GM23338 (cell line): ENCODE results near the gene DPPA2. TPM values are rescaled to one million over a fixed set of nuclear protein-coding genes. Genes with fewer than 3 reads are reported as not detected.

Source experiments
- ATAC-seq: fragments of 200-7000 bp; cut with Tn5 transposase; 3 replicates; pipeline ENCODE4 v1.9.1; 2020
- DNase-seq: peaks from one replicate; pipeline ENCODE4 v3.0.0-alpha.2; 2015; ENCODE audit warnings: low spot score
- H2AFZ ChIP-seq: fragments of 200-600 bp; sonication (generic); 2 replicates; pipeline ENCODE4 v1.8.0; 2016; ENCODE audit warnings: antibody characterized with exemption, mild to moderate bottlenecking, moderate library complexity
- H3F3A ChIP-seq: fragments of 200-600 bp; sonication (generic); replicated peaks from 2 replicates; pipeline ENCODE4 v1.8.0; 2017; ENCODE audit warnings: antibody characterized with exemption, mixed run types, low read depth
- H3K27ac ChIP-seq: fragments of 200-600 bp; sonication (generic); 2 replicates; pipeline ENCODE4 v1.6.1; 2016; ENCODE audit warnings: low read depth
- H3K27me3 ChIP-seq: fragments of 200-600 bp; sonication (generic); 2 replicates; pipeline ENCODE4 v1.8.0; 2016; ENCODE audit warnings: mild to moderate bottlenecking, mixed run types, moderate library complexity; ENCODE audit not compliant: insufficient read depth
- H3K36me3 ChIP-seq: fragments of 200-600 bp; sonication (generic); 2 replicates; pipeline ENCODE4 v1.8.0; 2016; ENCODE audit warnings: mild to moderate bottlenecking; ENCODE audit not compliant: insufficient read depth
- H3K4me1 ChIP-seq: fragments of 200-600 bp; sonication (generic); 2 replicates; pipeline ENCODE4 v1.8.0; 2016; ENCODE audit warnings: mild to moderate bottlenecking, moderate library complexity; ENCODE audit not compliant: insufficient read depth
- H3K4me2 ChIP-seq: fragments of 200-600 bp; sonication (generic); 2 replicates; pipeline ENCODE4 v1.7.1; 2017; ENCODE audit warnings: mixed run types
- H3K4me3 ChIP-seq: fragments of 200-600 bp; sonication (generic); 2 replicates; pipeline ENCODE4 v1.6.1; 2016; ENCODE audit warnings: mixed run types
- H3K79me2 ChIP-seq: fragments of 200-600 bp; sonication (generic); replicated peaks from 2 replicates; pipeline ENCODE4 v1.8.0; 2017; ENCODE audit warnings: mild to moderate bottlenecking; ENCODE audit not compliant: insufficient read depth
- H3K9me2 ChIP-seq: fragments of 200-600 bp; sonication (generic); 2 replicates; pipeline ENCODE4 v1.8.0; 2017; ENCODE audit not compliant: insufficient read depth
- H4K20me1 ChIP-seq: fragments of 200-600 bp; sonication (generic); replicated peaks from 2 replicates; pipeline ENCODE4 v1.8.0; 2017; ENCODE audit warnings: mild to moderate bottlenecking; ENCODE audit not compliant: insufficient read depth
- H3K27ac Mint-ChIP-seq: 2 replicates; pipeline ENCODE4 v1.8.0; 2020; ENCODE audit warnings: inconsistent platforms, mild to moderate bottlenecking, moderate library complexity, mixed read lengths
- H3K27me3 Mint-ChIP-seq: 3 replicates; pipeline ENCODE4 v1.8.0; 2022; ENCODE audit warnings: low read depth, mild to moderate bottlenecking, moderate library complexity, mixed read lengths, inconsistent platforms; ENCODE audit not compliant: insufficient read depth, poor library complexity
- H3K36me3 Mint-ChIP-seq: 3 replicates; pipeline ENCODE4 v1.8.0; 2021; ENCODE audit warnings: low read depth, mild to moderate bottlenecking, inconsistent platforms, moderate library complexity, mixed read lengths
- H3K4me1 Mint-ChIP-seq: 3 replicates; pipeline ENCODE4 v1.8.0; 2020; ENCODE audit warnings: mild to moderate bottlenecking, inconsistent platforms, mixed read lengths
- H3K4me3 Mint-ChIP-seq: 3 replicates; pipeline ENCODE4 v1.8.0; 2021; ENCODE audit warnings: moderate library complexity, mild to moderate bottlenecking, inconsistent platforms, mixed read lengths
- H3K9me3 Mint-ChIP-seq: 3 replicates; pipeline ENCODE4 v1.8.0; 2020; ENCODE audit warnings: moderate library complexity, mild to moderate bottlenecking, inconsistent platforms, mixed read lengths
- CREB1 ChIP-seq: fragments of 250-450 bp; sonication (Bioruptor Pico); IDR thresholded peaks from 2 replicates; pipeline ENCODE4 v1.5.0; 2020; ENCODE audit warnings: low read depth, mild to moderate bottlenecking, moderate library complexity
- EZH2 ChIP-seq: fragments of 200-600 bp; sonication (generic); IDR thresholded peaks from one replicate; pipeline ENCODE4 v1.8.0; 2017; ENCODE audit warnings: antibody characterized with exemption, mild to moderate bottlenecking, low read depth; ENCODE audit not compliant: unreplicated experiment
- JUNB ChIP-seq: IDR thresholded peaks from one replicate; pipeline ENCODE4 v1.6.1; 2016; ENCODE audit warnings: antibody characterized with exemption; ENCODE audit not compliant: unreplicated experiment
- NANOG ChIP-seq: IDR thresholded peaks from 2 replicates; pipeline ENCODE4 v1.6.1; 2016; ENCODE audit warnings: antibody characterized with exemption, borderline replicate concordance
- STAT1 ChIP-seq: IDR thresholded peaks from one replicate; pipeline ENCODE4 v1.6.1; 2016; ENCODE audit warnings: antibody characterized with exemption; ENCODE audit not compliant: unreplicated experiment
- ZNF331 ChIP-seq: fragments of 250-450 bp; sonication (Bioruptor Pico); IDR thresholded peaks from 2 replicates; pipeline ENCODE4 v1.5.0; 2020; ENCODE audit warnings: low read depth, mild to moderate bottlenecking, moderate library complexity
- polyA plus RNA-seq: library from polyadenylated mRNA; unstranded; fragments of >200 nt; fragmentation: Nextera tagmentation; extraction: Ambion mirVana; gene quantifications from 2 replicates; pipeline ENCODE4 v1.2.1, GENCODE V29; 2016
- total RNA-seq: library from RNA; depleted of rRNA; stranded (reverse); fragments of >200 nt; shearing (Covaris generic); gene quantifications from 2 replicates; pipeline ENCODE4 v1.2.3, GENCODE V29; 2014
- TF ChIP-seq, protein P1 (sequence below), 2 experiments: fragments of 200-600 bp in 1 of 2; sonication (generic) in 1 of 2; conservative IDR thresholded peaks; 2 replicates each; pipeline versions ENCODE4 v1.5.1 to v1.6.1; 2016 to 2017; ENCODE audit warnings: antibody characterized with exemption in 2 of 2, low read depth in 2 of 2, mild to moderate bottlenecking in 2 of 2, moderate library complexity in 1 of 2
- TF ChIP-seq, protein P2 (sequence below): IDR thresholded peaks from 2 replicates; pipeline ENCODE4 v1.6.1; 2016; ENCODE audit warnings: antibody characterized with exemption
- TF ChIP-seq, protein P3 (sequence below): IDR thresholded peaks from one replicate; pipeline ENCODE4 v1.6.1; 2018; ENCODE audit warnings: antibody characterized with exemption; ENCODE audit not compliant: unreplicated experiment

The DPPA2 gene
- total and polyA plus RNA-seq, 2 experiments from 2014 or later: 14.3 to 21.5 TPM

DNA sequence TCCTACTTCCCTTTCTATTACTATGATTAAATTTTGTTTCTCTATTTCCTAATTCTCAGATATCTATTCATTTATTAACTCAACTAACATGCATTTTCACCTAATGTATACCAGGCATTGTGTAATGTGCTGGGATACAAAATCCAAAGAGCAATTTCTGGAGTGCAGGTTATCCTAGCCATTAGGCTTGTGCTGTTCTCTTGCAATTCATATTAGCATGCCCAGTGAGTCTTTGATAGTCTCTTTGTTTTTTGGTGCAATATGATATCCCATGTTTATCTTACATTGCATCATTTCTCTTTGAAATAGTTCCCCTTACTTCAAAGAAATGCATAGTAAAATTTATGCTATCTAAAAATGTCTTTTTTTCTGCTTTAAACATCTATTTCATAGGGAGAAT is 34.9 kb upstream of the DPPA2 start (continued):
- TF ChIP-seq, protein P1, sequence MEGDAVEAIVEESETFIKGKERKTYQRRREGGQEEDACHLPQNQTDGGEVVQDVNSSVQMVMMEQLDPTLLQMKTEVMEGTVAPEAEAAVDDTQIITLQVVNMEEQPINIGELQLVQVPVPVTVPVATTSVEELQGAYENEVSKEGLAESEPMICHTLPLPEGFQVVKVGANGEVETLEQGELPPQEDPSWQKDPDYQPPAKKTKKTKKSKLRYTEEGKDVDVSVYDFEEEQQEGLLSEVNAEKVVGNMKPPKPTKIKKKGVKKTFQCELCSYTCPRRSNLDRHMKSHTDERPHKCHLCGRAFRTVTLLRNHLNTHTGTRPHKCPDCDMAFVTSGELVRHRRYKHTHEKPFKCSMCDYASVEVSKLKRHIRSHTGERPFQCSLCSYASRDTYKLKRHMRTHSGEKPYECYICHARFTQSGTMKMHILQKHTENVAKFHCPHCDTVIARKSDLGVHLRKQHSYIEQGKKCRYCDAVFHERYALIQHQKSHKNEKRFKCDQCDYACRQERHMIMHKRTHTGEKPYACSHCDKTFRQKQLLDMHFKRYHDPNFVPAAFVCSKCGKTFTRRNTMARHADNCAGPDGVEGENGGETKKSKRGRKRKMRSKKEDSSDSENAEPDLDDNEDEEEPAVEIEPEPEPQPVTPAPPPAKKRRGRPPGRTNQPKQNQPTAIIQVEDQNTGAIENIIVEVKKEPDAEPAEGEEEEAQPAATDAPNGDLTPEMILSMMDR (conservative IDR thresholded peaks at IDR 0.05; ENCODE audit: low read depth in 2 of 2): no peak
- TF ChIP-seq, protein P2, sequence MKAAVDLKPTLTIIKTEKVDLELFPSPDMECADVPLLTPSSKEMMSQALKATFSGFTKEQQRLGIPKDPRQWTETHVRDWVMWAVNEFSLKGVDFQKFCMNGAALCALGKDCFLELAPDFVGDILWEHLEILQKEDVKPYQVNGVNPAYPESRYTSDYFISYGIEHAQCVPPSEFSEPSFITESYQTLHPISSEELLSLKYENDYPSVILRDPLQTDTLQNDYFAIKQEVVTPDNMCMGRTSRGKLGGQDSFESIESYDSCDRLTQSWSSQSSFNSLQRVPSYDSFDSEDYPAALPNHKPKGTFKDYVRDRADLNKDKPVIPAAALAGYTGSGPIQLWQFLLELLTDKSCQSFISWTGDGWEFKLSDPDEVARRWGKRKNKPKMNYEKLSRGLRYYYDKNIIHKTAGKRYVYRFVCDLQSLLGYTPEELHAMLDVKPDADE: no peak
- no peak for TF ChIP-seq CREB1 (CRISPR knock-in tag)

DNA sequence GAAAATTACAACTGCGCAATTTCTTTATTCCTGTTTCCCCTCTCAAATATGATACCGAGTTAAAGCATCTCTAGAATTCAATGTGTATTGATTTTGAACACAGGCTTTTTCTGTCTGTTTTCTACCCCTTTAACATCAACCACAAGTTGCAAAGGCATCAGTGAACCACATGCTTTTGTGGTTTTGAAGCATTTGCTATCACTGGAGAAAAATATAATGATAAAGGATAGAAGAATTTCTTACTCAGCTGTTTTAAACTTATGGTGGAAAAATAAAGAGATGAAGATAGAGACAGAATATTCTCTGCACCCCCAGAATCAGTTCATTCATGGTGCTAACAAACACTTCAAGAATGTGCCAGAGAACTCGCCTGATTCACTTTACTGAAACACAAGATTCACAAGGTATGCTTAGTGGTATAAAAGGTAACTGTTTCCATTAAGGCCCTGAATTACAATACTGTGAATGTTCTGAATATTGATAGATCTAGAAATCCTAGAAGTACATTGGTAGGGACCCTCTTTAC is 30.5 kb upstream of the DPPA2 start:
- no peak overlapping the region for H3K4me3 Mint-ChIP-seq
- Histone ChIP-seq H3K27me3 (no peaks in the 10 kb centered on the region), H3K4me1 (peaks cover 39% of the 10 kb centered on the region), H3F3A (no peaks in the 10 kb centered on the region; the same call in 1 of the 2 replicates), H4K20me1 (no peaks in the 10 kb centered on the region), H3K36me3 (peaks cover 10% of the 10 kb centered on the region; the same call in 1 of the 2 replicates), H3K79me2 (peaks cover 63% of the 10 kb centered on the region), H2AFZ (no peak overlapping the region), H3K27ac (peak overlapping the region; percentile 19; the same call in 1 of the 2 replicates), H3K4me3 (no peak overlapping the region), H3K9me2 (no peaks in the 10 kb centered on the region), H3K4me2 (no peak overlapping the region)
- H3K27me3 Mint-ChIP-seq: peaks cover 4% of the 10 kb centered on the region
- ATAC-seq (no peak), DNase-seq (no peak)
- H3K36me3 Mint-ChIP-seq: peaks cover 75% of the 10 kb centered on the region
- peaks cover 3% of the 10 kb centered on the region; the same call in 1 of the 3 replicates for H3K9me3 Mint-ChIP-seq
- H3K4me1 Mint-ChIP-seq: peaks cover 36% of the 10 kb centered on the region
- no peak overlapping the region; the same call in 1 of the 2 replicates for H3K27ac Mint-ChIP-seq
- no peak for TF ChIP-seq ZNF331 (CRISPR knock-in tag)
- TF ChIP-seq, protein P3, sequence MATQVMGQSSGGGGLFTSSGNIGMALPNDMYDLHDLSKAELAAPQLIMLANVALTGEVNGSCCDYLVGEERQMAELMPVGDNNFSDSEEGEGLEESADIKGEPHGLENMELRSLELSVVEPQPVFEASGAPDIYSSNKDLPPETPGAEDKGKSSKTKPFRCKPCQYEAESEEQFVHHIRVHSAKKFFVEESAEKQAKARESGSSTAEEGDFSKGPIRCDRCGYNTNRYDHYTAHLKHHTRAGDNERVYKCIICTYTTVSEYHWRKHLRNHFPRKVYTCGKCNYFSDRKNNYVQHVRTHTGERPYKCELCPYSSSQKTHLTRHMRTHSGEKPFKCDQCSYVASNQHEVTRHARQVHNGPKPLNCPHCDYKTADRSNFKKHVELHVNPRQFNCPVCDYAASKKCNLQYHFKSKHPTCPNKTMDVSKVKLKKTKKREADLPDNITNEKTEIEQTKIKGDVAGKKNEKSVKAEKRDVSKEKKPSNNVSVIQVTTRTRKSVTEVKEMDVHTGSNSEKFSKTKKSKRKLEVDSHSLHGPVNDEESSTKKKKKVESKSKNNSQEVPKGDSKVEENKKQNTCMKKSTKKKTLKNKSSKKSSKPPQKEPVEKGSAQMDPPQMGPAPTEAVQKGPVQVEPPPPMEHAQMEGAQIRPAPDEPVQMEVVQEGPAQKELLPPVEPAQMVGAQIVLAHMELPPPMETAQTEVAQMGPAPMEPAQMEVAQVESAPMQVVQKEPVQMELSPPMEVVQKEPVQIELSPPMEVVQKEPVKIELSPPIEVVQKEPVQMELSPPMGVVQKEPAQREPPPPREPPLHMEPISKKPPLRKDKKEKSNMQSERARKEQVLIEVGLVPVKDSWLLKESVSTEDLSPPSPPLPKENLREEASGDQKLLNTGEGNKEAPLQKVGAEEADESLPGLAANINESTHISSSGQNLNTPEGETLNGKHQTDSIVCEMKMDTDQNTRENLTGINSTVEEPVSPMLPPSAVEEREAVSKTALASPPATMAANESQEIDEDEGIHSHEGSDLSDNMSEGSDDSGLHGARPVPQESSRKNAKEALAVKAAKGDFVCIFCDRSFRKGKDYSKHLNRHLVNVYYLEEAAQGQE: no peak
- TF ChIP-seq EZH2: no peak
- TF ChIP-seq CREB1 (CRISPR knock-in tag): no peak
- no peak for TF ChIP-seq NANOG
- TF ChIP-seq, protein P1 (conservative IDR thresholded peaks at IDR 0.05; ENCODE audit: low read depth in 2 of 2): no peak
- no peak for TF ChIP-seq JUNB
- TF ChIP-seq STAT1: no peak
